HCT116 (cell line): ENCODE data around the gene TEX9.

Experiments
- ELF1 ChIP-seq: IDR thresholded peaks from 2 replicates; pipeline ENCODE4 v1.6.1; 2012; ENCODE audit warnings: low read depth, borderline replicate concordance
- EZH2 ChIP-seq: fragments of 200-600 bp; sonication (generic); IDR thresholded peaks from 2 replicates; pipeline ENCODE4 v1.6.1; 2017; ENCODE audit warnings: antibody characterized with exemption, mixed run types
- POLR2A ChIP-seq: IDR thresholded peaks from 2 replicates; pipeline ENCODE4 v1.7.0; 2011; ENCODE audit warnings: borderline replicate concordance; ENCODE audit not compliant: insufficient read depth, insufficient read length; ENCODE audit errors: extremely low read depth
- POLR2AphosphoS5 ChIP-seq: IDR thresholded peaks from 2 replicates; pipeline ENCODE4 v1.6.1; 2011; ENCODE audit warnings: mild to moderate bottlenecking, low read depth, low read length, moderate library complexity
- RAD21 ChIP-seq: IDR thresholded peaks from 2 replicates; pipeline ENCODE4 v1.6.1; 2012; ENCODE audit warnings: low read depth, mild to moderate bottlenecking
- SIN3A ChIP-seq: IDR thresholded peaks from 2 replicates; pipeline ENCODE4 v1.6.1; 2012; ENCODE audit warnings: low read depth
- TF ChIP-seq, protein P1 (sequence below), 3 experiments: fragments of 200-600 bp in 1 of 3; sonication (generic) in 1 of 3; IDR thresholded peaks in 2 of 3; conservative IDR thresholded peaks in 1 of 3; 2 replicates each; pipeline ENCODE4 v1.5.1; 2012 to 2017; ENCODE audit warnings: low read depth in 2 of 3, low read length in 2 of 3, antibody characterized with exemption in 1 of 3, borderline replicate concordance in 1 of 3, control low read depth in 1 of 3, mild to moderate bottlenecking in 1 of 3, mixed read lengths in 1 of 3, mixed run types in 1 of 3, moderate library complexity in 1 of 3; ENCODE audit not compliant: insufficient read depth in 1 of 3

DNA sequence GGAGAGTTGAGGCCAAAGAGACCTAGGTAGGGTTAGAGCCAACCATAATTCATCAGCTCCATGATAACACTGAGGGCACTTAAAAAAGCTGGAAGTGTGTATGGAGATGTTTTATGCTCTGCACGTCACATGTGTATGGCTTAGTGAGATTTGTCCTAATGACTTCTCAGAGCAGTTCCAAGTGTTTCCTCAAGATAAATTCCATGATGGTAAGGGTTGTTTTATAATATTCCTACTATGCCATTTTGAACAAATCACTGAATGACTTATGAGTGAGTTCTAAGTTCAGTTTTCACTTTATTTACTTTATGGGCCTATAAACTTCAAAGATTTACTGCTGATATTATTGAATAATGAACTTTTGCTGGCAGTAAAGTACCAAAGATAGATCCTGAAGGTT lies 28.1 kb downstream of the TEX9 start:
- TF ChIP-seq POLR2A (no peak), RAD21 (no peak), SIN3A (no peak), POLR2AphosphoS5 (no peak), EZH2 (no peak), ELF1 (no peak)
- TF ChIP-seq, protein P1, sequence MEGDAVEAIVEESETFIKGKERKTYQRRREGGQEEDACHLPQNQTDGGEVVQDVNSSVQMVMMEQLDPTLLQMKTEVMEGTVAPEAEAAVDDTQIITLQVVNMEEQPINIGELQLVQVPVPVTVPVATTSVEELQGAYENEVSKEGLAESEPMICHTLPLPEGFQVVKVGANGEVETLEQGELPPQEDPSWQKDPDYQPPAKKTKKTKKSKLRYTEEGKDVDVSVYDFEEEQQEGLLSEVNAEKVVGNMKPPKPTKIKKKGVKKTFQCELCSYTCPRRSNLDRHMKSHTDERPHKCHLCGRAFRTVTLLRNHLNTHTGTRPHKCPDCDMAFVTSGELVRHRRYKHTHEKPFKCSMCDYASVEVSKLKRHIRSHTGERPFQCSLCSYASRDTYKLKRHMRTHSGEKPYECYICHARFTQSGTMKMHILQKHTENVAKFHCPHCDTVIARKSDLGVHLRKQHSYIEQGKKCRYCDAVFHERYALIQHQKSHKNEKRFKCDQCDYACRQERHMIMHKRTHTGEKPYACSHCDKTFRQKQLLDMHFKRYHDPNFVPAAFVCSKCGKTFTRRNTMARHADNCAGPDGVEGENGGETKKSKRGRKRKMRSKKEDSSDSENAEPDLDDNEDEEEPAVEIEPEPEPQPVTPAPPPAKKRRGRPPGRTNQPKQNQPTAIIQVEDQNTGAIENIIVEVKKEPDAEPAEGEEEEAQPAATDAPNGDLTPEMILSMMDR (IDR thresholded peaks at IDR 0.05 in 2 of 3, conservative IDR thresholded peaks at IDR 0.05 in 1 of 3; ENCODE audit: borderline replicate concordance in 1 of 3, insufficient read depth in 1 of 3, low read depth in 2 of 3, low read length in 2 of 3) = no peak
